Measurements from ENCODE around the gene ASIC3. TPM values are rescaled to one million over a fixed set of nuclear protein-coding genes. Genes with fewer than 3 reads are reported as not detected.

Gene ASIC3
- total RNA-seq, 1 donor from 2014 or later, result 2.2 TPM

- DNase-seq (ENCODE audit: low spot score), result no peak
Observed at GRCh38 chr7:151056666-151057505, 8.6 kb downstream of the ASIC3 start.

DNA sequence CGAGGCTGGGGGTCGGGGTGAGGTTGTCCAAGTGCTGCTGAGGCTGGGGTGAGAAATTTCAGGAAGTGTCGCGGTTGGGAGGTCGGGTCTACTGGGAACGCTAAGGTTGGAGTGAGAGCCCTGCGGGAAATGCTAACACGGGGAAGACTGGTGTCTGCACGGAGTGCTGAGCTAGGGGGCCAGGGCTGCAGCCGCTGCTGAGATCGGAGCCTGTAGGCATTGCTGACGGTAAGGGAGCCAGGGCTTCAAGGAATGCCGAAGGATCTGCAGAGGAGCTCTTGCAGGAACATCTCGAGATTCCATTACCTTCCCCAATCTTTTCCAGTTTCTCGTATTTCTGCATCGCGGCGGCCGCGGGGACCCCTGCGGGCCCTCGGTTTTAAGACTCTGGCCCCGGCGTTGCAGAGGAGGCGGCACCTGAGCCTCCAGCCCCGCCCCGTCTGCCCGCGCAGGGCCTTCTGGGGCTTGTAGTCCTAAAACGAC lies 9.2 kb downstream of the ASIC3 start, which contains the start of gene CDK5:
Gene CDK5, minus strand, starts transcription at position 392 of the 483 bp plus-strand sequence. Its CDS starts 49 bp downstream, at position 343.
- DNase-seq (ENCODE audit: low spot score), result no peak

DNA sequence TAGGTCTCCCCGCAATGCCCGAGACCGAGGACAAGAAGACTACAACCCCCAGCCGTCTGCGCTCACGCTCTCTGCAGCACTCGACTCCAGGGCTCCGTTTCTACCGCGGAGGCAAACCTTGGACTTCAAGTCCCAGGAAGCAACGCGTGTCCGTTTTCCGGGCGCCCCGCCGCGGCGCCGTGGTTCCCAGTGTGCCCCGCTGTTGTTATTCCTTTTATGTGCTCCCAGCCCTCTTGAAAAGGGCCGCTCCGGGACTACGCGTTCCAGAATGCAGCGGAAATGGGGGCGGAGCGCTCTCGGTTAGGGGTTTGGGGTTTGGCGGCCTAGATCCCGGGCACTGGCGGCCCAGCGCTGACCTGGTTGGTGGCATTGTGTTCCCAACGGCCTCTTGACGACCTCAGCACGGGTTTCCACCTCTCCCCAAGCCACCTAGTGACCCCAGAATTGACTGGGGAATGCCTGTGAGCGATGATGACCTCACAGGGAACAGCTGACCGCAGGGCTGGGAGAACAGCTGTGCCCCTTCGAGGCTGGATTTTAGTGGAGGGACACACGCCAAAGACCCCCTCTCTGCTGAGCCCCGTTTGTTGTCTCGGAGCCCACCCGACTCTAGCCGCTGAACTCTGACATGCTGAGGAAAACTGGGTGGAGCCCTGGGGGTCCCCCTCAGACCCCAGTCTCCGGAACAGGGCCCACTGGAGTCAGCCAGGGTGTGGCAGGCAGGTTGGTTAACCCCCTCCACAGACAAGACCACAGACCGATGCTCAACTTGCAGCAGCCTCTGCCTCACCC lies 9.9 kb downstream of the ASIC3 start:
- DNase-seq (ENCODE audit: low spot score), result peak; percentile 100

GRCh38 chr7:151058781-151059366 lies 10.5 kb downstream of the ASIC3 start:
- DNase-seq (ENCODE audit: low spot score), result peak; percentile 38

- DNase-seq (ENCODE audit: low spot score), result peak; percentile 90
Observed at GRCh38 chr7:151059367-151060112, 11.2 kb downstream of the ASIC3 start, which contains the start of gene SLC4A2. Gene SLC4A2 (plus strand): TSS chr7:151059589. CDS start chr7:151061988, 2,399 bp downstream.

DNA sequence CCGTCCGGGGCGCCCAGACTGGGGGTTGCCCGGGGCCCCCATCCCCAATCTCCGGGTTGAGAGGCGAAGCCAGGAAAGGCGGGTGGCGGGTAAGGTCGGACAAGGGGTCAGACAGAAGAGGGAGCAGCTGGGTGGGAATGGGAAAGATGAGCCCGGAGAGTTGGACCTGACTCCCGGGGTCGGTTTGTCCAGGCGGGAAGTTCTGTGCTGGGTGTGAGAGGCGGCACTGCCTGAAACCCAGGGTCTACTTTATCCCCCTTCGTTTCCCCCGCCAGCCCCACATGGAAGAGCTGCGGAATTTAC lies 11.7 kb downstream of the ASIC3 start:
- no peak for DNase-seq (ENCODE audit: low spot score)

- peak; percentile 44 for DNase-seq (ENCODE audit: low spot score)
Observed at GRCh38 chr7:151060416-151061212, 12.3 kb downstream of the ASIC3 start.

GRCh38 chr7:151061213-151062110 lies 13.1 kb downstream of the ASIC3 start:
- DNase-seq (ENCODE audit: low spot score), result peak; percentile 36

DNA sequence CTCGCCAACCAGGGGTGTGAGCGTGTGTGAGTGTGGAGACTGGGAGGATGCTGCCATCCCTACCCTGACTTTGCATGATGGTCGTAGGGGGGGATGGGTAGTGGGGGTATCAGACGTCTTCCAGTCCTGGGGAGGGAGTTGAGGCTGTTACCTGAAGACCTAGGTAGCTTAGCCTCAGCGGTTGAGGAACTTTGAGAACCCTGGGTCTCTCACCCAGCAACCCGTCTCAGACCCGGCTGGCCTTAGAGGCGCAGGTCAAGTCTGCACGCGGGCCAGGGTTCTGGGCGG lies 13.7 kb downstream of the ASIC3 start:
- no peak for DNase-seq (ENCODE audit: low spot score)

GRCh38 chr7:151062399-151063211 lies 14.3 kb downstream of the ASIC3 start:
- DNase-seq (ENCODE audit: low spot score), result peak; percentile 59

GRCh38 chr7:151063212-151063561 lies 14.9 kb downstream of the ASIC3 start:
- peak; percentile 64 for DNase-seq (ENCODE audit: low spot score)

DNA sequence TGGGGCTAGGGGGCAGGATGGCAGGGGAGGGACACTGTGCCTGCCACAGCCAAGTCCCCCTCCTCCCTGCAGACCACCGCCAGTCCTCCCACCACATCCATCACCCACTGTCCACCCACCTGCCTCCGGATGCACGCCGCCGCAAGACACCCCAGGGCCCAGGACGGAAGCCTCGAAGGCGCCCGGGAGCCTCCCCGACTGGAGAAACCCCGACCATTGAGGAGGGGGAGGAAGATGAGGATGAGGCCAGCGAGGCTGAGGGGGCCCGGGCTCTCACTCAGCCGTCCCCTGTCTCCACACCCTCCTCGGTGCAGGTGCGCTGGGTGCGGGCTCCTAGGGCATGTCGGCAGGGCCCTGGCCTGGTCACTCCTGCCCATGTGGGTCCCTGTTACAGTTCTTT lies 16.1 kb downstream of the ASIC3 start:
- no peak for DNase-seq (ENCODE audit: low spot score)

GRCh38 chr7:151064993-151065392 lies 16.7 kb downstream of the ASIC3 start:
- DNase-seq (ENCODE audit: low spot score), result no peak

DNA sequence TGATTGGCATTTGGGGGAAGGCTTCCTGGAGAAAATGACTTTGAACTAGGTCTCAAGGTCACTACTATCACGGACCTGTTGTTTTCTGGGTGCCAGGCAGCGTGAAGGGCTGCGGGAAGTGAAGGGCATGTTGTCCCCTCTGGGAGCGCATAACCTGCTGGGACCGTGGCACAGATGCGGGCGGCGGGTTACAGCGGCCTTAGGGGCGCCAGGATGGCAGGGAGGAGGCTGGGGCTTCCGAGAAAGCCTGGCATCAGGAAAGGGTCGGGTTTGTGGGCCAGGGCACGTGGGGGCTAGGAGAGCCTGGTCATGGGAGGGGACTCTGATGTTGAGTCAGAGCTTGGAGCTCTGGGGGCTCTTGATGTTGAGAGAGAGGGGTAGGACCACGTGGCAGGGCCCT lies 17.2 kb downstream of the ASIC3 start:
- DNase-seq (ENCODE audit: low spot score), result no peak

- no peak for DNase-seq (ENCODE audit: low spot score)
Observed at GRCh38 chr7:151066273-151066974, 18.1 kb downstream of the ASIC3 start.

- peak; percentile 75 for DNase-seq (ENCODE audit: low spot score)
Observed at GRCh38 chr7:151068069-151068773, 19.9 kb downstream of the ASIC3 start.

DNA sequence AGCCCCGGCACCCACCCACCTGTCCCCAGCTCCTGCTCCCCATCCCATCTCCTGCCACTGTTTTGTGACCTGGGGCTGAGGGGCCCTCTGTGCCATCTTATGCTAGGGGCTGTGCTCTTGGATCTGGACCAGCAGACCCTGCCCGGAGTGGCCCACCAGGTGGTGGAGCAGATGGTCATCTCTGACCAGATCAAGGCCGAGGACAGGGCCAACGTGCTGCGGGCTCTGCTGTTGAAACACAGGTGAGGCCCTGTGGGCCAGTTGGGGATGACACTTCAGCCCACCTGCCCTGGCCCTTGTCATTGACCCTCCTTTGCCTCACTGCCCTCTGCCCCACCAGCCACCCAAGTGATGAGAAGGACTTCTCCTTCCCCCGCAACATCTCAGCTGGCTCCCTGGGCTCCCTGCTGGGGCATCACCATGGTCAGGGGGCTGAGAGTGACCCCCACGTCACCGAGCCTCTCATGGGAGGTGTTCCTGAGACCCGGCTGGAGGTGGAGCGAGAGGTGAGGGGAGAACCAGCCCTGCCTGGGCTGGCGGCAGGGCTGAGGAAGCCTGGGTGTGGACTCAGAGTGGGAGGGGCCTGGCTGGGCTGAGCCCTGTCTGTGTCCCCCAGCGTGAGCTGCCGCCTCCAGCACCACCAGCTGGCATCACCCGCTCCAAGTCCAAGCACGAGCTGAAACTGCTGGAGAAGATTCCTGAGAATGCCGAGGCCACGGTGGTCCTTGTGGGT lies 21.7 kb downstream of the ASIC3 start:
- no peak for DNase-seq (ENCODE audit: low spot score)

Measured in umbilical cord (tissue), 2 donors.